Islet precursor cell (in vitro differentiated cells): ENCODE results near the gene PSMC5.
"Not testable (repeated sequence)": the region's sequence is repeated elsewhere in the genome, so short reads cannot be mapped to it uniquely, and the experiment has no call there.

ENCODE experiments used
- DNase-seq: peaks from one replicate; pipeline ENCODE4 v3.0.0-alpha.2; 2018

Gene PSMC5

GRCh38 chr17:63841350-63842172 is 14.3 kb downstream of the PSMC5 start:
- DNase-seq = peak; percentile 88

DNA sequence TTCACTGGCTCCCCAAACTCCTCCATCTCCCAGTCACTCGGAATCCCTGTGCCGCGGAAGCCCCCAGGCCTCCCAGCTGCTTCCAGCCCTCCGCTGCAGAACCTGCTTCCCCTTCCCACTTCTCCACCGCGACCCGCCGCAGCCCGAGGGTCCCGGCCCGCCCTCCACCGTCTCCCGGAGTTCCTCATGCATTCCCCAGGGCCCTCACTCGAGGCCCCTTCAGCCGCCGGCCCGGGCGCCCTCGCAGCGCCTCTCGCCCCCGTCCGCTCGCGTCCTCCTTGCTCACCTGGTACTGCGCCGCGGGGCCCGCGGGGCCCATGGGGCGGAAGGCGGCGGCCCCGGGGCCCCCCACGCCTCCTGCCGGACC is 14.9 kb downstream of the PSMC5 start:
- DNase-seq = peak; percentile 80

- peak; percentile 100 for DNase-seq
Observed at GRCh38 chr17:63842540-63843386, 15.5 kb downstream of the PSMC5 start, which contains the start of gene SMARCD2. Gene SMARCD2, minus strand, starts transcription at chr17:63842685. Its CDS starts 11 bp downstream, at chr17:63842674.

DNA sequence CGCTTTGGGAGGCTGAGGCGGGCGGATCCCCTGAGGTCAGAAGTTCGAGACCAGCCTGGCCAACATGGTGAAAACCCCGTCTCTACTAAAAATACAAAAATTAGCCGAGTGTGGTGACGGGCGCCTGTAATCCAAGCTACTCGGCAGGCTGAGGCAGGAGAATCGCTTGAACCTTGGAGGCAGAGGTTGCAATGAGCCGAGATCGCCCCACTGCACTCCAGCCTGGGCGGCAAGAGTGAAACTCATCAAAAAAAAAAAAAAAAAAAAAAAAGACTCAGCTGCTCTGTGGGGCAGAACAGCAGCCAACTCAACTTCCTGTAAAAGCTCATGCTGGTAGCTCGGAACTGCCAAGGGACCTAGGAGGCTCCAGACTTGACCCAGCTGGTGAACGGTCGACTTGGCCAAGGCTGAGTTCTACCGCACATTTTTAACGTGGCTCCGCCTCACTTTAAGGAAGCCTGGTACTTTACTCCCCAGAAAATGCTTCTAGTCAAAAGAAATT is 16.2 kb downstream of the PSMC5 start:
- not testable (repeated sequence) for DNase-seq

DNA sequence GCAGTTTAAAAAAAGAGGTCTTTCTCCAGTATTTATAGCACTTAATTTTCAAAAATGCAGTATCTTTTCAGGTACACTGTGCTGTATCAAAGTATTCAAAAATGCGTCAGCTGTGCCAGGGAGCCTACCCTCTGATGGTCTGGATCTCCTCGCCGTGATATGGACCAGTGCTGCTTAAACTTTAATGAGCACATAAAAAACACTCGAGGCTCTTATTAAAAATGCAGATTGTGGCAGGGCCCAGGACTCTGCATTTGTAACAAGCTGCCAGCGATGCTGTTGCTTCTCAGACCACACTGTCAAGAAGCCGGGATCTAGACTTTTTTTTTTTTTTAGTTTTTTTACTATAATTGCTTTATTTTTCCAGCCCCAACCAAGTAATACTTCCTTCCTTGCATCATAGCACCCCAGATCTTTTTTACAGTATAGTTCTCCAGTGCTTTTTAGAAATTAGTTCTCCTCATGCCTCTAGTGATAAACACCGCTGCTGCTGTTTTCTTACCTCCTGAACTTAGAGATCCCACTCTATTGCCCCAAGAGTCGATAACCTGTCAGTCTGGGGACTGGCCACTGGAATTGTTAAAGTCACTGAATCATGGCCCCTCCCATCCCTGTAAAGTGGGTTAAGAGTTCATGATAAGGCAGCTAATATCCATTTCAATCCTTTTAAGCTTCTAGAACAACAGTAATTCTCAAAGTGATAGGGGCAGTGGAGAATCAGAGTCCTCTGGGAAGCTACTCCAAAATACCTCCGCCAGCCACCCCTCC is 16.9 kb downstream of the PSMC5 start:
- DNase-seq = no peak

- no peak for DNase-seq
Observed at GRCh38 chr17:63845509-63845908, 18.3 kb downstream of the PSMC5 start.

DNA sequence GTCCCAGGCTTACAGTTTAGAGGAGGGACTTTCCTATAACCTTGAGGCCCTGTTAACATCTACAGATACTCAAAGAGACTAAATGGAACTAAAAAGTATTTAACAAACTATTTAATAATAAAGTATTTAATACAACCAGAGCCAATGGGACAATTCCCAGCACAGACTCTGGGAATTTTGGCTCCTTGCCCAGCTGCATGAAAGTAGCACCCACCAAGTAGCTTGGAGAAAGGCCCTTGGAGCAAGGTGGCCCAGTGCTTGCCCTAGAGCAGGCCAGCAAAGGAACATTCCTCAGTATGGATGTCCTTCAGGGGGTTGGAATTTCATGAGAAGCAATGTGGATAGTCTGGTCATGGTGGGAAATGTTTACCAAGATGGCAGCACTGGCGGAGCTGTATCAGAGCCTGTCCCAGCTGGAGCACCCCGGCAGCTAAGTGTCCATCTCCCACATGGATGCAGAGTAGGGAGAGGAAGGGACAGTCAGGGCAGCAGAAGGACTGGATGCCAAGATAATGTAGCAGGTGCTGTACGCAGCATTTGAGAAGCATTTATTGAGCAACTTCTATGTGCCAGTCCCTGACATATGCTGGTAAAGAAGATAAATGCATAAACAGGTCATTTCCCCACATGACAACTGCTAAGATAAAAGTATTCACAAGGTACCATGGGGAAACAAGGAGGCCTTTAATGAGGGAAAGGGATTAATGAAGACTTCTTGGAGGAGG is 20.5 kb downstream of the PSMC5 start:
- no peak for DNase-seq

GRCh38 chr17:63848834-63849689 is 21.8 kb downstream of the PSMC5 start:
- peak; percentile 98 for DNase-seq

DNA sequence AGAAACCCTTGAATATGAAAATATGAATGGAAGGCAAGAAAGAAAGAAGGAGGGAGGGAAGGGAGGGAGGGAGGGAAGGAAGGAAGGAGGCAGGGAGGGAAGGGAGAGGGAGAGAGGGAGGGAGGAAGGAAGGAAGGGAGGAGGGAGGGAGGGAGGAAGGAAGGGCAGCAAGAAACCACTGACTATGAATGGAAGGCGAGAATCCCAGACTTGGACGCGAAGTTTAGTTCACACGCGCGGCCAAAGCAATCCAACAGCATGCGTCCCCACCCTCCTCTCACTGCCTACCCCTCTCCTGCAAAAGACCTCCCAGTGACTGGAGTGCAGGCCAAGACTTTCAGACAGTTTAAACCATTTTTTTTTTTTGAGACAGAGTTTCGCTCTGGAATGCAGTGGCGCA is 23.2 kb downstream of the PSMC5 start:
- DNase-seq = no peak

- no peak for DNase-seq
Observed at GRCh38 chr17:63853260-63853659, 26.0 kb downstream of the PSMC5 start.

DNA sequence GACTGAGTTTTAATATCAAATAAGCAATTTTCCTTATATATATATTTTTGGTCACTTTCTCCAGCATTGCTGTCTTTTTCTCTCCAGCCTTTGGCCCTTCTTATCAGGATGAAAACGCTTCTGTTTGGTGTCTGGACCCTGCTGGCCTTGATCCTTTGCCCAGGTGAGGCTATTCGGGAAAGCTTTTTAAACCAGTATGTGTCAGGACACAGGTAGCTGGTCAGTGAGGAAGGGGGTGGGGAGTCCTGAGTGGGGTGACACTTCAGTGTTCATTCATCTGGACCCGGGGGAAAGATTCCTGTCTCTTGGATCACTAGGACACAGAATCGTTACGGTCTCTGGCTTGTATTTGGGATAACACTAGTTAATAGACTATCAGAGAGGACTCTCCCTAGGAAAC is 27.5 kb downstream of the PSMC5 start:
- DNase-seq = no peak

DNA sequence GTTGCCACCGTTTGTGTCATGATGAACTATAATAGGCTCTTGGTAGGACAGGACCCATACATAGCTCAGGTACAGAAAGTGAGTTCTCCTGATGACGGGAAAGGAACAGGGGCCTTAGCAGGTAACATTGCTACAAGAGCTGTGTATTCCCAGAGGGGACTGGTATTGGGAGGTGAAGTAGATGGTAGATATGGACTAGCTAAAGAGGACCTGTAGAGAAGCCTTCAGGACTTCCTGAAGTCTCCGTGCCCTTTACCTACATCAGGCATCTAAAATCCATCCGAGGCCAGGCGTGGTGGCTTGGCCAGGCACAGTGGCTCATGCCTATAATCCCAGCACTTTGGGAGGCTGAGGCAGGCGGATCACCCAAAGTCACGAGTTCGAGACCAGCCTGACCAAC is 28.0 kb downstream of the PSMC5 start:
- DNase-seq = no peak

DNA sequence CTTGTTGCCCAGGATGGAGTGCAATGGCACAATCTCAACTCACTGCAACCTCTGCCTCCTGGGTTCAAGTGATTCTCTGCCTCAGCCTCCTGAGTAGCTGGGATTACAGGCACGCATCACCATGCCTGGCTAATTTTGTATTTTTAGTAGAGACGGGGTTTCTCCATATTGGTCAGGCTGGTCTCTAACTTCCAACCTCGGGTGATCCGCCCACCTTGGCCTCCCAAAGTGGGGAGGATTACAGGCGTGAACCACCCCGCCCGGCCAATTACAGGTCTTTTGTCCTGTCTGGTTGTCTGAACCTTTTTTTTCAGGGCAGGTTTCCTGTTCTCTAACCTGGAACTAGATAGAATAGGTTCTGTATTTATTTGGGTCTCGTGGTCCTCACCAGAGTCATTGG is 29.2 kb downstream of the PSMC5 start:
- DNase-seq = not testable (repeated sequence)

DNA sequence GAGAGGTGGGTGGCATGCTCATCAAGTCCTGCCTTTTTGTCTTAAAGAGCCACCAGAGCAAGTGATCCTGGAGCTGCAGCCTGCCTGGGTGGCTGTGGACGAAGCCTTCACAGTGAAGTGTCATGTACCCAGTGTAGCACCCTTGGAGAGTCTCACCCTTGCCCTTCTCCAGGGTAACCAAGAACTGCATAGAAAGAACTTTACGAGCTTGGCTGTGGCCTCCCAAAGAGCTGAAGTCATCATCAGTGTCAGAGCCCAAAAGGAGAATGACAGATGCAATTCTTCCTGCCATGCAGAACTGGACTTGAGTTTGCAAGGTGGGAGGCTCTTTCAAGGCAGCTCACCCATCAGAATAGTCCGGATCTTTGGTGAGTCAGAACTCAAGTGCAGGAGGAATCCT is 32.0 kb downstream of the PSMC5 start:
- no peak for DNase-seq

DNA sequence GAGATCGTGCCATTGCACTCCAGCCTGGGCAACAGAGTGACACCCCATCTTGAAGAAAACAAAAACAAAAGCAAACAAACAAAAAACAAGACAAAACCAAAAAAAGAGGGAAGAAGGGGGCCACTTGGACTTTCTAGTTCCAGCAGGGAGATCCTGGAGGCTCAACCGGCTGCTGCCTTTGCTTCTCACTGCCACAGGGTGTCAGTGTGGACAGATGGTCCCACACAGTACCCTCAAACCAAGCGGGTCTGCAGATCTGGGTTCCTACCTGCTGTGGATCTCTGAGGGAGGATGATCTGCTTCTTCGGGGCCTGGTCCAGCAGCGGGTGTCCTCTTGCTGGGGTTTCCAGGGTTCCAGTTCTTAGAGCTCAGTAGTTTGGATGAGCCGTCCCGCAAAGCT is 39.4 kb downstream of the PSMC5 start:
- DNase-seq = peak; percentile 66

DNA sequence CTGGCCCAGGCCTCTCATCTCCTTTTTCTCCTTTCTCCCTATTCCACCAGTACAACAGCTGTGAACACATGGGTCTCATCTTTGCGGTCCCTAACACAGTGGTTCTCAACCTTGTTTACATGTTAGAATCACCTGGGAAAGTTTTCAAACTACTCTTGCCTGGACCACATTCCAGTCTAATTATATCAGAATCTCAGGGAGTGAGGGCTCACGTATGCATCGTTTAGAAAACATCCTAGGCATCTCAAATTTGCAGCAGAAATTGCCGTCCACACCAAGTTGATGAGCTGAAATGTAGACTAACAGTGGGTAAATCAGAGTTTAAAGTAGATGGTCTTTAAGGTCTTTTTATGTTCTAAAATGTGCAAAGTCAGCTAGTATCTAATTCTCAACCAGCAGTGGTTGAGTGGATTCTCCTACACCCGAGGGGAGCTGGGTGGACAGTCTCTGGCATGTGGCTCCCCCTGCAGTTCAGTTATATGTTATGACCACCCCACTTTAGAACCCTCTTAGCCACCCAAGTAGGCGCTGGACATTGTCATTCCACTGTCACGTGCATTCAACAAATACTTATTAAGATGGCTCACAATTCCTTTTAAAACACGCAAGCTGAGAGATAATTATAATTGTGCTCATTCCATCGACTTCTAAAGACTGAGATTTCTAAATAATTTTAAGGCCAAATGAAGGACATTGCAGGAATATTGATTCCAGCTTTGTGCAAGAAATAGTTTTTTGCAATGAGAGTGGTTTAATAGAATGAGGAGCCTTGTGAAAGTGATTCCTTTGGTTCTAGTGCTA is 42.5 kb downstream of the PSMC5 start:
- DNase-seq = peak; percentile 82

DNA sequence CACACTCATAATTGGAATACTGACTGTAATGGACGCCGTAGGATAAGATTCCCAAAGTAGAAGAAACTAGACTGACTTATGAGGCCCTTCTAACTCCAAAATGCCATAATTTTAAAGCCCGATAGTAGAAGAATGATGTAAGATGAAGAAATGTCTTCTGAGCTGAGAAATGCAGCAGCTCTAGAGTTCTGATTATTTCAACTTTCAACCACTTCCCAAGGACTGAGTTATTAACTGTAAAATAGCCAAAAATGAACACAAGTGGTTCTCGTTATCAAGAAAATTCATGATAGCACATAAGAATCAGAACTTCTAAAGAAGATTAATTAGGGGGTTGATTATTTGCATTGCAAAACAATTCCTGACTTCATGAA is 43.0 kb downstream of the PSMC5 start:
- not testable (repeated sequence) for DNase-seq

- DNase-seq = not testable (repeated sequence)
Observed at GRCh38 chr17:63871646-63872365, 44.6 kb downstream of the PSMC5 start.

- not testable (repeated sequence) for DNase-seq
Observed at GRCh38 chr17:63873577-63873976, 46.3 kb downstream of the PSMC5 start, which contains the start of gene CSH2. Gene CSH2, minus strand, starts transcription at chr17:63873677. Its CDS starts 63 bp downstream, at chr17:63873614.
